Activated CD8-positive, alpha-beta memory T cell treated with anti-CD3 and anti-CD28 coated beads, Interleukin-2, amount 50 U/mL, for 24 hours (primary cell): Measurements from ENCODE around the gene OARD1.

Experiments used
- DNase-seq: peaks from one replicate; pipeline ENCODE4 v3.0.0-alpha.2; 2020; ENCODE audit errors: extremely low read depth

OARD1 gene

DNA sequence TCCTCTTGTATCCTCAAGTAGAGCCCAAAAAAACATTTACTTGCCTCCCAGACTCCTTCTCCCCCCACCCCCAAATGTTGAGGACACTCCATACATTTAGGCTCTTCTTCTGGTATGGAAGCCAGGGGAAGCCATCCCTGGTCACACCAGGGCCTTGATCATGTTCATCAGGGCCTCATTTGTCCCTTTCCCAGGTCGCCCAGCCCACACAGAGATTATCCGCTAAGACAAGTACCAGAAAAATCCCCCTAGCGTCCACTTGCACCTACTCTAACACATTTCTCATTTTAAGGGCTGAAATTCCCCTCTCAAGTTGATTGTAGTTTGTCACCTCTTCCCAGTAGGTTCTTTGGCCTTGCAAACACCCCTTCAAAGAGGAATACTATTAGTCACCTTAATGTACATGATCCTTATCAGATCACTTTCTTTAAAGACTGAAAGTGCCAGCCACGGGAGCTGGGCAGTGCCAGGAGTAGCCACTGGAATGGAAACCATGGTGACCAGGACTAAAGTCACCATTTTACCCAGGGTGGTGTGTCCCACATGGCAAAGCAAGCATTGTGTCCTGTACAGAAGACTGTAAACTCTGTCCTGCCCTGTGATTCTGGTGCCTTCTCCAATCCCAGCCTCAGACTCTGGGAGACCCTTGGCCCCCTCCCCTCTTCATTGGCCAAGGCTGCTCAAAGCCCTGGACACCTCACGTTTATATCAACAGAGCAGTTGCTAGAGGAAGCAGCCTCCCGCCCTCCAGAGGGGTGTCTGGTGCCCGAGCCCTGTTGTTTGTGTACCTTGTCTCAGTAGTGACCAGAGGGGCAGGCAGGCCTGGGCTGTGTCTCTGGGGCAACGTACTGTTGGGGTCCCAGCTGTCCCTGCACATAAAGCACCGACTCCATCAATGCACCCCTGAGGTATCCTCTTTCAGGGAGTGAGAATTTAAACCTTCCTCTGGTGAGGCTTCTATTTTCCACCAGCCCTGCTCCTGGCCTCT is 24.1 kb downstream of the OARD1 start:
- DNase-seq = no peak

DNA sequence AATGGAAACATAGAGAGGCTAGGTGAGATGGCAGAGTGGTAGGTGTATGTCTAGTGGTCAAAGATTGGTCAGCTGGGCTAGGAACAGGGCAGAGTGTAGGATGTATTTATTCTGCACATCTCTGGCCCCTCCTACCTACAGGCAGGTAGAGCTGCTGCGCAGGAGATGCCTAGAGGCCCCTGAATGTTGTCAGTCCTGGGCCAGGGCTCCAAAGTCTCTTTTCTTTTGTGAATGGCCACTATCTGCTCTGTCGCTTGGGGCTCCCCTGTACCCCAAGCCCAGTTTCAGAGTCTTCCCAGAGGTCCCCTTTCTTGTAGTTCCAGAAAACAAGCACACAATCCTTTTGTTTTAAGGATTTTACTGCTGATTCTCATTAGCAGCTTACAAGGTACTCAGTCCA is 24.9 kb downstream of the OARD1 start:
- DNase-seq = no peak

DNA sequence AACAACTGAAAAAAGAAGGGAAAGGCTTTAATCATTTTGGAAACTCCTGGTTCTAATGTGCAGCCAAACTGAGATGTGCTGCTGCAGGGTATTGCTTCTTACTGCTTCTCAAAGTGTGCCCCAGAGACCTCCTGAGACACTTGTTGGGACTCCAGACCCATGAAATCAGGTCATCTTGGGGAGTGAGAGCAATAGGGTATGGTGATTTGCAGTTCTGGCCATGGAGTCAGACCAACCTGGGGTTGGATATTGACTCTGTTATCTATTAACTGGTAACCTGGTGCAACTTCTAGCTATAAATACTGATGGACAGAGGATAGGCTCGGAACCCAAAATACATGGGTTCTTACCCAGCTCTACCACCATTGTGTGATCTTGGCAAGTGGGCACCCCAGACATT is 26.1 kb downstream of the OARD1 start:
- DNase-seq = no peak

DNA sequence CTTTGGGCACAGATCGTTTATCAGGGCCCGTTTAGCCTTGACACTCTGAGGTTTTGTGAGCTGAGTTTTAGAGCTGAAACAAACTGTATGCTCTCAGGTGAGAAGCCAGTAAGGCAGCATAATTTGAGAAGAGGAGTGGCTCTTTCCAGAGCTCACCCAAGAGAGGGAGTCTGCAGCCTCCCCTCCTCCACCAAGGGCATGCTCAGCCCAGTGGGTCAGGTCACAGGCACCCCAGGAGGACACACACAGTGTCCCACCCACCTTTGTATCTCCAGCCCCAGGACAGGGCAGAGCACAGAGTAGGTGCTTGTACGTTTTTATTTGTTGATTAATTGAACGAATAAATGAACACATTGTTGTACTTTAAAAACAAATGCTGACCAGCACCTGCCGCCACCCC is 26.5 kb downstream of the OARD1 start:
- DNase-seq = no peak

DNA sequence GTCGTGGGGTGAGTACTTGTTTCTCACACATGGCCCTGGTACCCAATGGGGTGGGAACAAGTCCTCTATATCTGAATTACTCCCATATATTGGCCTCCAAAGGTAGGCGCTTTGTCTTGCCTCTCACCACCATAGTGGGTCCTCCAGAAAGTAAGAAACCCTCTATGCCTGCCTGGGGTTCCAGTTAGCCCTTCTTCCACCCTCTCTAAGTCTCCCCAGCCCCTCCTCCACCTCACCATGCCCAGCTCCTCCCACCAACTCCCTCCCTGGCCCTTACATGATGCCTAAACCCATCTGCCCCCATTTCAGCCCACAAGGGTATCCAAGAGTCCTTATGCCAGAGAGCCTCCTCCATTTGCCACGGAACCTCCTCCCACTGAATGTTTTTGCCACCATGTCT is 29.0 kb downstream of the OARD1 start:
- DNase-seq = no peak

DNA sequence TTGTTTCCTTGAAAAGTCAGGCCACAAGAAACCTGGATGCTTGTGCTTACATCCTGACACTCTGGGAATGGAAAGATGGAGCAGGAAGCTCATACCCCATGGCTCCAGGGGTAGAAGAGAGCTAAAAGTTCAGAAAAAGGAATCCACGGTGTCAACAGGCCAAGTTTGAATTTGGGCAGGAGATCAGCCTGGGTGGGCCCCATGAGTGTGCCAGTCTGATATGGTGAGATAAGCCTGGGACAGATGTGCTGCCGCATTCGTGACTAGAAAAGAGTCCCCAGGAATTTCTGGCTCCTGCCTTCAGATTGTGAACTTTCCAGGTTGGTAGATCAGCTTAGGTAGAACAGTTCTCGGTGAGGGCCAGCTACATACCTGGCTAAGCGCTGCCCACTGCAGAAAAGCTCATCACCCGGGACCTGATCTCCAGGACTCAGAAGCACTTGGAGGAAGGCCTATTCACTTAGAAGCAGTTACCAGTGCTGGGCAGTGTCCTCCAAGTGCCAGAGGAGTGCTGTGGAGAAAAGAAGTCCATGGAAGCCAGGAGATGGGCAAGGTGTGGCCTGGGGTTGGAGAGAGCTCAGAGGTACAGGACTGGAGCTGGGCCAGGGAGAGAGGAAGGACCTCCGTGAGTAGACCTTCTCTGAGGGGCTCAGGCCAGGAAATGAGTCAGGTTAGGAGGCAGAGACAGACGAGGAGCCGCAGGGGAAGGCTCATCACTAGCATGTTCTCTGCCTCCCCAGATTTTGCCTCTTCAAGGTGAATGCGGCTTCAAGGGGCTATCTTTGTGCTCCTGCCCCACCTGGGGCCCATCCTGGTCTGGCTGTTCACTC is 29.7 kb downstream of the OARD1 start, which contains the start of gene TSPO2:
TSS of gene TSPO2 (plus strand) at position 242 of the 830 bp plus-strand sequence. CDS start at position 761, 519 bp downstream.
- DNase-seq = no peak

DNA sequence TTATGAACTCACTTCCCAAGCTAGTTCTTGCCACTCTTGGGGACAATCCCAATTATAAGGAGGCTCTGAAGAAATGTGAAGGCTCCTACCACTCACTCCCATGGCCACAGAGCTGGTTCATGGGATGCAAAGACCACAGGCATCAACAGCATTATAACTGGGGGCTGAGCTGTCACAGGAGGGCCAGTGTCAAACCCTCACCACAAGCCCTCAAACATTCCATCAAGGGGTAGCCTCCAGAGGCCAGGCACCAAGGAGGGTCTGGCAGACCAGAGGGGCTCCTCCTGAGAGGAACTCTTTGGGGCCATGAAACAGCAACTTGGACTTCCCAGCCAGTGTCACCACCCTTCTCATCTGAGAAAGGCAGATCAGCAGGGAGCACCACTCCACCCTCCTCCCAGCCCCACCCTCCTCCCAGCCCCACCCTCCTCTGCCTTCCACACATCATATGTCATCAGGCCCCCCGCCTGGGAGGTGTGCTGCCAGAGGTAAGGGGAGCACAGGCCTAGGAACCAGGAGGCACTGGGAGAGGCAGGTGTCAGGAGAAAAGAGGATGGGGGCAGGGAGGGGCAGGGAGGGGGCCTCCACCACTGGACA is 31.1 kb downstream of the OARD1 start:
- no peak for DNase-seq

DNA sequence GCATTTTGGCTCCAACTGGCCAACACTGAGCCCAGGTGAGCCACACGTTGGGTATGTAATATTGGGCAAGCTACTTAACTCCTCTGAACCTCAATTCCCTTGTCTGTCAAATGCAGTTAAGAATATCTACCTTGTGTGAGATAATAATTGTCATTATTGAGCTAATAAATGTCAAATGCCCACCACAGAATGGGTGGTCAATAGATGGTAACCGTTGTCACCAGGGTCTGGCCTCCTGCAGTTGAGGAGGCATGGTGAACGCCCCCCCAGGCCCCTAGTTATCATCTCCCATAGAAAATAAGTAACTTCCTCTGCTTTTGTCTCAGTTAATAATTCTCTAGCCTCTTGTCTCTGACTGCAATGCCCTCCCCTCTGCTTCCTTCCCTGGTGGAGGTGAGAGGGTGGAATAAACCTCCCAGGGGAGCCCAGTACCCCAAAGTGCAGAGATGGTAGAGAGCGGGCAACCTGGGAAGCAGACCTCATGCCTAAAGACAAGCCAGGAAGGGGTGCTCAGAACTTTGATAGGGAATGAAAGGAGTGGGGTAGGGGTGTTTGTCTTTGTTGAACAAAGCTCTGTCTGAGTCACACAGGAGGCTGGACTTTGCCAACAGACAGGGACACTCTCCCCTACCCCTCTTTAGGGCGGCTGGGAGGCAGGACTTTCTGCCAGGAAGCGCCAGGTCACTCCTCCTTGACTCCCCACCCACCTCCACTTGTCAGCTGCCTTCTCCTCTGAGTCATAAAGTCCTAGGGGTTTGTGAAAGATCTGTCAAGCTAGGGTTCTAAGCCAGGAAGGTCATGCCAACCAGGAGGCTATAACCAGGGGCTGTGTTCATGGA is 31.8 kb downstream of the OARD1 start:
- no peak for DNase-seq

DNA sequence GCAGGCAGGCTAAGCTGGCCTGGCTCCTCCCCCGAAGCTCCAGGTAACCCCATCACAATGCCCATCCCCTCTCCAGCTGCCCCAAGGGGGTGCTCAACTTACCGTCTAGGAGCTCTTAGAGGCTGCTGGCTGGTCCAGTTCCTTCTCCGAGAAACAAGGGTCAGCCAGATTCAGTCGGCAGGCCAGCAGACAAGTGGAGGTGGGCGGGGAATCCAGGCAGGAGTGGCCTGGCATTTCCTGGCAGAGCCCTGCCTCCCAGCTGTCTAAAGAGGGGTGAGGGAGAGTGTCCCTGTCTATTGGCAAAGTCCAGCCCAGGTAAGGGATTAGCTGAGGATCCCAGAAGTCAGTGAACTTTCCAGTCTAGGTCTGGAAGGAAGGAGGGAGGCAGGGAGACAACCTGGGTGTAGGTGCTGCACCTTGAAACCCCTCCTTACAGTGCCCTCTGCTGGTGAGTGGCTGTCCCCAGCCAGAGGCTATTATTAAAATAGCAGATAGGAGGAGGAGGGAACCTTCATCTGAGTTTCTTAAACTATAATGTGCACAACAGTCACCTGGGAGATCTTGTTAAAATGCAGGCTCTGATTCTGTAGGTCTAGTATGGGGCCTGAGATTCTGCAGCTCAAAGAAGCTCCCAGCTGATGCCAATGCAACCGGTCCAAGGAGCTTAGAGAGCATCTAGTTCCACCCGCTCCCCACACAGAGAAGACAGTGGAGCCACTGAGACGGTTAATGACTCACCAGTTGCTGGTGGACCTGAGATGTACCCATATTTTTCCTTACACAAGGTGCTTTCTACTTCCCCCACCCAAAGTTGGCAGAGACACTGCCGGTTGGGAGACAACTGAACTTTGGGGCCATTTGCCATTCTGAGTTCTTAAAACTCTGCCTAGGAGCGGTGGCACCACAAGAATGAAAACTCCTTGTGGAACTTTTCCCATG is 32.8 kb downstream of the OARD1 start, which contains the start of gene UNC5CL:
TSS of gene UNC5CL (minus strand) at position 162 of the 939 bp plus-strand sequence. CDS start 4,147 bp downstream, outside the sequence.
- no peak for DNase-seq

DNA sequence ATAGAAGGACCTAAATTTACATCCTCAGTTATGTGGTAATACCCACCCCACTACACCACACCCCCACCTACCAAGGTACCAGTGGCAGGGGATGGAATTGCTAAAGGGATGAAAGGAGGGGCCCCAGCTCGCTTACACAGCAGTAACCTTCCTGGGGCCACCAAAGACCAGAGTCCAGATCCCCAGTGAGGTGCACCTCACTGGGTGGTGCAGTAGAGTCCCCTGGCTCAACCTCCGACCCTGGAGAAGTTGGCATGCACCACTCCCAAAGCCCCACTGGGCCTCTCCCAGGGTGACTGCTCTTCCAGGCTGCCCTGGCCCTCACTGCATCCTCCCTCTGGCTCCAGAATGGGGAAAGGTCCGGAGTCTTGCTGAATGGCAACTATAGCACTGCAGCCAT is 34.0 kb downstream of the OARD1 start:
- no peak for DNase-seq

DNA sequence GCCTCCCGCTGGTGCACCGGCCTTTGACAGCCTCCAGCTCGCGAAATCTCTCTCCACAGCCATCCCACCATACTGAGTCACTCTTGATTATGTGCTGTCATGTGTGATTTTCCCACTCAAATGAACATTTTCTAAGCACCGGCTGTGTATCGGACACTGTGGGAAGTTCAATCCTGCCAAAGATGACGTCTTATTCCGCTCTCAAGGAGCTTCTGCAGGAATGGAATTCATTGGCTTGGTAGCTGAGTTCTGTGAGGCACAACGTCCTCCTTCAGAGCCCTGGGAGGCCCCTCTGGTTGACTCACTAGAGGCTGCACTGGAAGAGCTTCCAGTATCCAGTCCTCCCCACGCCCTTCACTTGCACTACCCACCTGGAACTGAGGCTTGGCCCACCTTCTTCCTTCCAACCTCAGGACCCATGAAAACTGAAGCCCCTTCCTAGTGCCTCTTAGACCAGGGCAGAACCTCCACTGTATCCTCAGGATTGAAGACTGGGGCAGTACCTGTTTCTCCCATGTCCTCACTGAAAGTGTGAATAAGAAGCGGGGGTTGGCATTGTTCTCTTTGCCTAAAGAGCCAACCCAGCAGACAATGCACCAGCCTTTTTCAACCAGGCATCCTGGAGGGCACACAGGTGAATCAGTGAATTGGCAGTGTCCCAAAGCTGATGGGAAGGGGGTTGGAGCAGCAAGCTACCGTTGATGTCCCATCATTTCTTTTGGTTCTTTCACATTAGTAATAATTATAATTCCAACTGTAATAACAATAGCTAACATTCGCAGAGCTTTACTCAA is 34.9 kb downstream of the OARD1 start:
- DNase-seq = no peak

DNA sequence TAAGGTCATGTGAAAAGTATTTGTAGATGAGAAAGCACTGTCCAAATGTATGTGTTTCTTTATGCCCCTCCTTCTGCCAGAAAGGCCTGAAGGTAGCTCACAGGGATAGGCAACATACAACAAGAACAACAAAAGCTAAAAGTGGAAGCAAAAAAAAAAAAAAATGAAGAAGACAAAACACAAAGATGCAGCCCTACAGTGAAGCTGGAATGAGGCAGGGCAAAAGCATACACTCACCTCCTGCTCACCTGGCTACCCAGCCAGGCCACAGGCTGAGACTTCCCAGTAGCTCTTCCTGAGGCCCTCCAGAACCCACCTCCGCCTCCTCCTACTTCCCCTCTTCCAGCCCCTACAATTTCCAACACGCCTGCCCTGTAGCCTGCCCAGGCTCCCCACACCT is 35.6 kb downstream of the OARD1 start:
- DNase-seq = no peak

DNA sequence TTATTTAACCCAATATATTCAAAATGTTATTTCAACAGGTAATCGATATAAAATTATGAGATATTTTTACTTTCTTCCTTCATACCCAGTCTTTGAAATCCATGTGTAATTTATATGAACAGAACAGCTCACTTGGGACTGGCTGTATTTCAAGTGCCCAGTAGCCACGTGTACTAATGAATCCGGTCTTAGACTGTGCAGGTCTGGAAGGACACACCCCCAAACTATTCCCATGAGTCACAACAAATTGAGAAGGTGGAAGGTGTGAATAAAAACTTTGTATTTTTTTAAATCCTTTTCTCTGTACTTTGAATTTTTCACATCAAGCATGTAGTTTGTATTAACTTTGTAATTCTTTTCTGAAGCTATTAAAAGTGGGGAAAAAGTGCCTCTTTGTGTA is 36.0 kb downstream of the OARD1 start:
- no peak for DNase-seq

DNA sequence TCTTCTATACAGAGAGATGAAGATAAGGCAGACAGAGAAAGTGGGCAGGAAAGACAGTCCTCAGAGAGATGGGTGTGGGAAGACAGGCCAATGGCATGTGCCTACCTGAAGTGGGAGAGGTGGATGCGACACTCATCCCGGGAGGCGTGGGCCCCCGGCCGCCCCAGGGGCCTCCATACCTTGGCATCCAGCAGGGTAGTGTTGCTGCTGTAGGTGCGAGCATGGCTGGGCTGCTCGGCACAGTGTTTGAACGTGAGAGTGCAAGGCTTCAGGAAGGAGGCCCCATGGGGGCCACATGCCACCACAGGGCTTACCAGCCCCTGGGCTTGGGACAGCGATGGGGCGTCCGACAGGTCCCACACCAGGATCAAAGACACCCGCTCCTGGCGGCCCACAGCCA is 38.4 kb downstream of the OARD1 start:
- DNase-seq = no peak

DNA sequence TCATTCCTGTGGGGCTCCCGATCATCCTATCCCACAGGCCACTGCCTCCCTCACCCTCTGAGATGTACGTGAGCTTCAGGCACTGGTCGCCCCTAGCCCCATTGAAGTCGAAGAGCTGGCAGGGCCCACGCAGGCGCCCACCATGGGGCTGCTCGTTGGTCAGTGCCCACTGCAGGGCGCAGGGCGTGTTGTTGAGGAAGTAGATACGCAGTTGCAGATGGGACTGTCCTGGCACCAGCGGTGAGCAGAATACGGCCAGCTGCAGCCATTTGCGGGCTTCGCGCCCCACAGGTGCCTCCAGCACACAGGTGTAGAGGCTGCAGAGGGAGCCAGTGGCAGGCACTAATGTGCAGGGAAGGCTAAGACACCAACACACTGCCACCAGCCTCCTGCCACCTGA is 39.3 kb downstream of the OARD1 start:
- DNase-seq = no peak

DNA sequence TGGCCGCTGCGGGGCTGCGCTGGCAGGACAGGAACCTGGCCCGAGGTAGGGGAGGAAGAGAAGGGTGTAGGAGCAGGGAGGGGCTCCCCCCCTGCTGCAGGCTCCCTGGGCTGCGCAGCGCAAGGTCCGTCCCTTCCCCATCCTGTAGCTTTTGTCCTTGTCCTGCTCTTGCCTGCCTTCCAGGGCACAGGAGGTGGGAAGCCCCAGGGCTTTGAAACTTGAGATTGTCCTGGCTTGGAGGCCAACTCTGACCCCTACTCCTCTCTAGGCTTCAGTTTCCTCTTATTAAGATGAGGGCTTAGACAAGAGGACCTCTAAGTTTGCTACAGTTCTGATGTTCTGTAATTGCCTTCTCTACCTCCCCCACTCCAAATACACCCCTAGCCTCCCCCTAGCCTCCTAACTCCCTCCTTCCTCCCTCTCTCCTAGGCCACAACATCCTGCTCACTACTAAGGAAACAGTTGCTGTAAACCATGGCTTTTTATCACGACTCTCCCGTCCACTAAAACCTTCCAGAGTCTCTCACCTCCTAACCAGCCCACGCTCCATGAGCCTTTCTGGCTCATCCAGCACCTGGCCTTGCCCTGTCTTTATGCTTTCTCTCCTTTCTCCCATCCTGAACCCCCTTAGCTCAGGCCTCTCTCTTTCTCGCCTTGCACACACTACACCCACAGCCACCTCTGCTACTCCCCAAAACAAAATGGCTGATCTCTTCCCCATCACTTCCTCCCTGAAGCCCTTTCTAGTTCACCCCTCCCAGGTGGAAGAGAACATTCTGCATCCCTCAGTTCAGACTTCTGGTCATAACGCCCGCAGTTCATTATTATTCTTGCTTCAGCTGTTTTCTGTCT is 43.4 kb downstream of the OARD1 start:
- DNase-seq = no peak

DNA sequence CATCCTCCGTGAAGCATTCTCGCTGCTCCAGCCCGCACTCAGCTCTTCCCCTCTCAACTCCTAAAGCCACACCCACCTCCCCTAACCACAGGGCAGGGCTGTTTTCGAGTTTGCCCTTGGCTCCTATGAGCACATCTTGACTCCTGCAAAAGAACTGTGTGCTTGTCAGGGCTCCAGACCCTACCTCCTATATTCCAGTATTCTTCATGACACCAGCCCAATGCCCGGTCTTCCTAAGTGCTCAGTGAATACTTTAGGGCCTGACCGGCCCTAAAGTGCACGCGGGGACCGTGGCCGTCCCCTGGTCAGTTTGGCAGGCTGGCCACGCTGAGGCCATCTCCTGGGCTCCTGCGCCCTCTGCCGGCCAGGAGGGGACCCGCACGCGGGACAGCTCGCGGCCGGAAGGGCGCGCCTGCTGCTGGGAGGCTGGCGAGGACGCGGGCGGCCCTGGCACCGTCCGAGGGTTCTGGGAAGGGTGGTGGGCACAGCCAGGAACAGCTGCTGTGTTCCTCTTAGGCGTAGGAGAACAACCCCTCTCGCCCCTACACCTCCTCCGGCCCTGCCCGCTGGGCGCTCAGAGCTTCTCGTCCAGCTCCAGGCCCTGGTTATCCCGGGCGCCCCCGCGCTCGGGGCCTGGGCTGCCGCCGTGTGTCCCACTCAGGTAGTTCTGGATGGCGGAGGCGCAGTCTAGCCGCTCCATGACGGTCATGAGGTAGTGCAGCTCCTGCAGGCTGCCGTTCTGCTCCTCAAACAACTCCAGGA is 44.2 kb downstream of the OARD1 start:
- DNase-seq = no peak

DNA sequence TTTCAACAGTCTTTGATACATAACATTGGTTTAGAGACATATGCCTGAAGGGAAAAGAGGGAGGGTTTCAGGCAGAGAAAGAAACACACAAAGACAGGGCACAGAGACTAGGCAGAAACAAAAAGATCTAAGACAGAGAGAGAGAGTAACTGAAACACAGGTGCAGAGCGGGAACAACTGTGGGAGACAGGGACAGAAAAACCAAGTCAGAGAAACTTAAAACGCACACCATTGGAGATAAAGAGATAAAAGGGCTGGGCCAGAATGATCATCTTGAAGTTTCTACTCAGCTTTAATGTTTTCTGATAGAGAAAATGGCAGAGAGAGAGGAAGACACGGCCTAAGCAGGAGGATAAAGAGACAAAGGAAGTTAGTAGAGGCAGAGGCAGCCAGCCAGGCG is 44.9 kb downstream of the OARD1 start:
- no peak for DNase-seq
